Small intestine (tissue), 7 donors: ENCODE measurements around the gene ZNF536. TPM values are rescaled to one million over a fixed set of nuclear protein-coding genes. Genes with fewer than 3 reads are reported as not detected.

Source experiments
- DNase-seq, 2 donors: peaks; one replicate each; pipeline versions ENCODE4 v3.0.0 to v3.0.0-alpha.2; 2013
- FAIRE-seq: peaks from 2 replicates; lab custom pipeline; 2012; peaks lifted over from hg19 to GRCh38; lab: Jason Lieb, UNC
- H3K27ac ChIP-seq, 3 donors: one replicate each; pipeline ENCODE4 v1.5.1; 2013; ENCODE audit warnings: low read length in 2 of 3, mild to moderate bottlenecking in 2 of 3, control low read depth in 1 of 3, inconsistent platforms in 1 of 3, low read depth in 1 of 3, moderate library complexity in 1 of 3
- H3K27me3 ChIP-seq, 3 donors: one replicate each; pipeline ENCODE4 v1.6.1; 2013; ENCODE audit warnings: low read length in 3 of 3, inconsistent platforms in 1 of 3; ENCODE audit not compliant: control insufficient read depth in 3 of 3, insufficient read depth in 3 of 3
- H3K36me3 ChIP-seq, 3 donors: one replicate each; pipeline ENCODE4 v1.6.1; 2013; ENCODE audit warnings: low read length in 3 of 3, inconsistent platforms in 1 of 3, low read depth in 1 of 3, mild to moderate bottlenecking in 1 of 3, moderate library complexity in 1 of 3; ENCODE audit not compliant: control insufficient read depth in 3 of 3, insufficient read depth in 2 of 3
- H3K4me1 ChIP-seq, 3 donors: one replicate each; pipeline ENCODE4 v1.6.1; 2013; ENCODE audit warnings: low read length in 2 of 3, inconsistent platforms in 1 of 3, low read depth in 1 of 3, mild to moderate bottlenecking in 1 of 3, moderate library complexity in 1 of 3; ENCODE audit not compliant: control insufficient read depth in 3 of 3, insufficient read depth in 2 of 3
- H3K4me3 ChIP-seq, 3 donors: one replicate each; pipeline ENCODE4 v1.5.1; 2013; ENCODE audit warnings: low read length in 3 of 3, control low read depth in 1 of 3, inconsistent platforms in 1 of 3, low read depth in 1 of 3, mild to moderate bottlenecking in 1 of 3, moderate library complexity in 1 of 3
- H3K9me3 ChIP-seq, 2 donors: one replicate each; pipeline ENCODE4 v1.6.1; 2013; ENCODE audit warnings: low read depth in 1 of 2, low read length in 1 of 2; ENCODE audit not compliant: control insufficient read depth in 2 of 2, insufficient read depth in 1 of 2
- WGBS, 3 donors: extraction: QIAGEN DNeasy Blood & Tissue Kit; methylation state at CpG; one replicate each; pipeline ENCODE4 v1.1.7; 2013; 5-methylcytosine and 5-hydroxymethylcytosine counted together
- polyA plus RNA-seq, 4 donors: library from polyadenylated mRNA; stranded (reverse) in 3 of 4; unstranded in 1 of 4; fragments of 200-250 nt in 3 of 4; fragments of 120-200 nt in 1 of 4; gene quantifications; one replicate each; pipeline versions ENCODE4 v1.2.1 to v1.2.3, GENCODE V29; 2013
- donor health status: healthy with polysubstance abuse.
- donor health status: control.
- donor health status: control.
- donor health status: Bipolar disorder and iron deficiency.
- donor health status: healthy.

The ZNF536 gene
- polyA plus RNA-seq, 4 donors = 0.27 to 3.3 (median 0.98) TPM; not detected in 1

DNA sequence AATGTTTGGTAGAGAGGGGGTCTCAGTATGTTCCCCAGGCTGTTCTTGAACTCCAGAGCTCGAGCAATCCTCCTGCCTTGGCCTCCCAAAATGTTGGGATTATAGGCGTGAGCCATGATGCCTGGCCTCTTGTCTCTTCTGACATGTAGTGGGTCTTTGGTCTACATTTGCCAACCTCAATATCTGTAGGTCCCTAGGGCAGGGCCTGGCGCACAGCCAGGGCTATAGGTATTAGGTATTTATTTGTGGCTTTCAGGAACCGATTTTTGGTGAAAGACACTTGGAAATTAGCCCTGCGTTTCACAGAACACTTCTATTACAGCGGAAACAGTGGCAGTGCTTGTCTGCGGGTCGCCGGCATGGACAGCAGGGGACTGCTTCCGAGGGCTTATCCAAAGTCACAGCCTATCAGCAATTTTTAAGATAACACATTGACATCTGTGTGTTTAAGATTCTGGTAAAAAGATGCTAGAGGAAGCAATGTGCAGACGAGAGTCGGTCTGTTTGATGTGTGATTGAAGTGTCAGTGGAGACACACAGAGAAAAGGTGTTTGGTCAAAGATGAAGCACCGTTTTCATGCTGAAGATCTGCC, 14.5 kb downstream of the ZNF536 start:
- no peaks in the 10 kb centered on the region for H3K9me3 ChIP-seq
- peaks cover 0 to 2% (median 0%) of the 10 kb centered on the region in 3 donors for H3K27me3 ChIP-seq
- H3K4me3 ChIP-seq = no peak overlapping the region
- H3K4me1 ChIP-seq = no peaks in the 10 kb centered on the region
- no peaks in the 10 kb centered on the region for H3K36me3 ChIP-seq
- 46 to 67% (median 55%) methylated on average over 13 of the region's 13 CpGs for WGBS, 3 donors
- DNase-seq (no peak), FAIRE-seq (no peak)
- no peak overlapping the region for H3K27ac ChIP-seq

DNA sequence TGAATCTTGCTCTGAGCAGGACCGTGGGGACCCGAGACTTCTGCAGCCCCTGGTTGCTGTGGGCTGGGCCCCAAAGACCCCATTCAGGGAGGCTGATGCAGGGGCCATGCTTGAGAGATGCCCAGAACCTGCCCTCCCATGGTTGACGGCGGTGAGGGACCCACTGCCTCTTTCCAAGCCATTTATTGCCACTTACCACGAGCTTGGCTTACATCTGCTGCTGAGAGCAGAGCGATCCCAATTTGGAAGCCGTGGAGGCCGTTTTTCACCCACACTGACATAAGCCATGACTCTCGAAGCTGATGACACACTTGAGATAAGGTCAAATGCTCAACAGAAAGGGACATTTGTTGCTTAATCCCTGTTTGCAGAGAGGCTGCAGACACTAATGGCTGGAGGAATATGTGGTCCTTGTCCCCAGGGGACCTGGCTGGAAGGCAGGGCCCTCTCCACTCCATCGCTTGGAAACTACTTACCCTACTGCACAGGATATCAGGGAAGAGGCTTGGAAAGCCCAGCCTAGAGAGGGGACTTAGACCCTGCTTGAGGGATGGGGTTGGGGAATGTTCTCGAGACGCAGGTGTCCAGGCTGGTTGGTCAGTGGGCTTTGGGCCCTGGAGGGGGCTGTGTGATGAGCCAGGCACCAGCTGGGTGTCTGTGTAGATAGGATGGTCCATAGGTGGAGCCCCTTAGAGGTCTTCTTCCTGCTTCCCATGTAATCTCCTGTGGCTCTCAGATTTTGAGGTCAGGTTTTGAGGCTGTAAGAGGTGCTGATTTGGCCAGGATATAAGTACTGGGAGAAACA, 15.3 kb downstream of the ZNF536 start:
- H3K4me1 ChIP-seq = no peaks in the 10 kb centered on the region
- H3K4me3 ChIP-seq = no peak overlapping the region
- DNase-seq (no peak), FAIRE-seq (no peak)
- no peak overlapping the region for H3K27ac ChIP-seq
- no peaks in the 10 kb centered on the region for H3K36me3 ChIP-seq
- 63 to 70% (median 67%) methylated on average over 12 of the region's 12 CpGs for WGBS, 3 donors
- H3K9me3 ChIP-seq = no peaks in the 10 kb centered on the region
- peaks cover 0 to 2% (median 0%) of the 10 kb centered on the region in 3 donors for H3K27me3 ChIP-seq

DNA sequence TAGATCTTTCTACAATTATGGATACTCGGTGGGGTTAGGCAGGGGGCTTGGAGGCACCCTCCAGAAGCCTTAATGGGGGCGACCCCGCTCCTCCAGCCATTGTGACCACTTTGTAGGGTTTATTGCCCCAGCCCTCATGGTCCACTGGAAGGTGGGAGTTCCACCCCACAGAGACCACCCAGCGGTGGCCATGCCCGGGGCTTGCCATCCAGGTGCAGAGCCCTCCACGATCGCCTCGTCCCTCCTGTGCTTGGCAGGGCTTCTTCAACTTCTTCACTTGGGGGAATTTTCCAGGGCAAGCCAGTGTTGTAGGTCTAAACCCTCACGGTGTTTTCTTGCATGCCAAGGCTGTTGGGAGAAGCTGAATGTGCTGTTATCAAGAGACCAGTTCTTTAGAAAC, 16.1 kb downstream of the ZNF536 start:
- Histone ChIP-seq H3K4me1 (no peaks in the 10 kb centered on the region), H3K9me3 (no peaks in the 10 kb centered on the region), H3K27me3 (peaks cover 0 to 2% (median 0%) of the 10 kb centered on the region in 3 donors), H3K27ac (no peak overlapping the region), H3K4me3 (no peak overlapping the region), H3K36me3 (no peaks in the 10 kb centered on the region)
- WGBS, 3 donors = 81 to 87% (median 86%) methylated on average over 9 of the region's 9 CpGs
- FAIRE-seq (no peak), DNase-seq (no peak)

DNA sequence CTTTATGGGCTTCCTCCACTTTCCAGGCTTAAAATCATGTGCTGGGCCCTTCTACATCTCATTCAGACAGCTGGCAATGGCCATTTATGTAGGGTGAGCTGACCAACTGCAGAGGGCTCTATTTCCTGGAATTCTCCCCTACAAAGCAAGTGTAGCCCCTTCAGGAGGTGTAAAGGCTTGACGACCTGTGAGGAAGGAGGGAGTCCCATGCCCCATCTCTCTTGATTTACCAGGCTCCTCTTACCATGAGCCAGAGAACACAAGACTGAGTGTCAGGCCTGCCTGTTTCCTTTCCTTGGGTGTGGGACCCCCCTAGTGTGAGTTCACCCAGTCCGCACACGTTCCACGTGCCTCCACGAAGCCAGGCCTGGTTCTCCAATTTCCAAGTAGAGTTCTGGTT, 16.6 kb downstream of the ZNF536 start:
- H3K27me3 ChIP-seq = peaks cover 0 to 2% (median 0%) of the 10 kb centered on the region in 3 donors
- FAIRE-seq = no peak

DNA sequence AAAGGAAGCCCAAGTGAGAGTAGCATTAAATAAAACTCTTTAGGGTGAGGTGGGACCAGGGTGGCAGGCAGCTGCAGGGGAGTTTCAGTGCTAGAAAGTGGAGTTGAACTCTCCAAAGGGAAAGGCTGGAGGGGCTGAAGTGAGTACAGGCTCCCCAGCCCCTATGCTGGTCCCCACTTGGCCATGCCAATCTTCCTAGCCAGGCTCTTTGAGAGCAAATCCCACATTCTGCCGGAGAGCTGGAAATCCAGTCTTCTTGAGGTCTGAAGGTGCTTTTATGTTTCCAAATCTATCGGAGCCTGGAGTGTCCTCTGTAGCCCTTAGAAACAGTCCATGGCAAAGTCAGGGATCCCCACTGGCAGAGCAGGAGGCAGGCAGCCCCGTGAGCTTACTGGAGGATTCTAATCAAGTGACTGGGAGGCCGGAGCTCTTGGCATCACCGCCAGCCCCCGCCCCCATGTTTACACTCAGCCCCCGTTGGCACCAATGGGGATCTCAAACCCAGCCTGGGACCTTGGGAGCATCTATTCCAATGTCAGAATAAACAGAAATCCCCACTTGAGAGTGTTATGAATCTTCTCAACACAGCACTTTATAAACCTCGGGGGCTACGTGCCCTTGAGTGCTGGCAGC, 18.3 kb downstream of the ZNF536 start:
- no peaks in the 10 kb centered on the region for H3K36me3 ChIP-seq
- no peaks in the 10 kb centered on the region for H3K9me3 ChIP-seq
- no peak for FAIRE-seq
- no peaks in the 10 kb centered on the region for H3K4me1 ChIP-seq
- 66 to 75% (median 75%) methylated on average over 9 of the region's 9 CpGs for WGBS, 3 donors
- H3K4me3 ChIP-seq = no peak overlapping the region
- H3K27ac ChIP-seq = no peak overlapping the region
- no peak for DNase-seq
- peaks cover 0 to 2% (median 0%) of the 10 kb centered on the region in 3 donors for H3K27me3 ChIP-seq

More for the DNA sequence above, 16.6 kb downstream of the ZNF536 start:
- Histone ChIP-seq H3K9me3 (no peaks in the 10 kb centered on the region), H3K4me3 (no peak overlapping the region), H3K27ac (no peak overlapping the region), H3K36me3 (no peaks in the 10 kb centered on the region), H3K4me1 (no peaks in the 10 kb centered on the region)
- no peak for DNase-seq
- WGBS, 3 donors = 83 to 86% (median 86%) methylated on average over 5 of the region's 5 CpGs

DNA sequence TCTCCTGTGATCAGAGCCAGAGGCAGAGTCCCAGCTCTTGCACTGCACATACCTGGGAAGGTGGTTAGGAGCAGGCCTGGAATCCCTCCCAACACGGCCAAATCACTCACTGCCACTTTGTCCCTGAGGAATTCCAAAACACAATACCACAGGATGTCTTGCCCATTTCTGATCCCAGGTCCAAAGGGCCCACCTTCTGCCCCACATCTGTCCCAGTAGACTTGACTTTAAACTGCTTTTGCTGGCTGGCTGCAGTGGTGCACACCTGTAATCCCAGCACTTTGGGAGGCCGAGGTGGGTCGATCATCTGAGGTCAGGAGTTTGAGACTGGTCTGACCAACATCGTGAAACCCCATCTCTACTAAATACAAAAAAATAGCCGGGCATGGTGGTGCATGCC, 18.9 kb downstream of the ZNF536 start:
- Histone ChIP-seq H3K4me1 (no peaks in the 10 kb centered on the region), H3K4me3 (no peak overlapping the region), H3K27me3 (peaks cover 0 to 2% (median 0%) of the 10 kb centered on the region in 3 donors), H3K36me3 (no peaks in the 10 kb centered on the region), H3K27ac (no peak overlapping the region), H3K9me3 (no peaks in the 10 kb centered on the region)
- no peak for FAIRE-seq
- 76 to 80% (median 76%) methylated on average over 5 of the region's 5 CpGs for WGBS, 3 donors
- DNase-seq = no peak

DNA sequence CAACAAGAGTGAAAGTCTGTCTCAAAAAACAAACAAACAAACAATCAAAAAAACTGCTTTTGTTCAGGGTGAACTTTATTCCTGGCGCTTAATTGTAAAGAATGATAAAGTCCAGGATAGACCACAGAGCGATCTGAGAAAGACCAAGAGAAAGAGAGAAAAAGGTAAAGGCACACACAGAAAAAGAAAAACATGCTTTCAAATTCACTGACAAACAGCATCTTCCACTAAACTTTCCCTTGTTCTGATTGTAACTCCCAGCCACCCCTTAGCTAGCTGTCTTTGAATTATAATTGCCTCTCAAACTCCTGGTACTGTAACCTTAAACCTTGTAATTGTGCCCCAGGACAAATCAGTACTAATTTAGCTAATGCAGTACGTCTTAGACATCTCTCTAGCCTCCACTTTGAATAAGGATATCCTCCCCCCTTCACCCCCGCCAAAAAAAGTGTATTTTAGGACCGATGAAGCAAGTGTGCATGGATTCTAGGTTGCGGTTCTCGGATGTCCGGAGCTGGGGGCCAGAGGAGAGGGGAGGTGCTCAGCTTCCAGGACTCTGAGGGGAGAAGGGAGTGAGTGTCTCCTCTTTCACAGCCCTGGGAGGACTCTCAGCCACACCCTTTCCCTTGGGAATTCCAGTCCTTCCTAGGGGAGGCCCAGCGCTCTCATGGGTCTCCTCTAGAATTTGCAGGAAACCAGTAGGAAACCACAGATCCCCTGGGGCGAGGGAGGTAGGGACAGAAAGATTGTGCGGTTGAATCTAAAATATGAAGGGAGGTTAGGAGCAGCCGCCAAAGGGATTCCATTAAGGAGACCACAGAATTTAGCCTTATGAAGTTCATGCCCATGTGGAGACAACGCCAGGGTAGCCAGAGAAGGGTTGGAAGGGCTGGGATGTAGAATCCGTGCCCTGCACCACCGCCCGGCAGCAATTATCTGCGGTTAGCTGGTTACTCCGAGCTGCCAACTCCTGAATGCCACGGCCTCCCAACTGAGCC, 19.7 kb downstream of the ZNF536 start:
- no peak overlapping the region for H3K4me3 ChIP-seq
- H3K36me3 ChIP-seq = no peaks in the 10 kb centered on the region
- DNase-seq (no peak), FAIRE-seq (no peak)
- H3K4me1 ChIP-seq = no peaks in the 10 kb centered on the region
- no peak overlapping the region for H3K27ac ChIP-seq
- H3K9me3 ChIP-seq = no peaks in the 10 kb centered on the region
- WGBS, 3 donors = 61 to 62% (median 62%) methylated on average over 19 of the region's 19 CpGs
- peaks cover 0 to 2% (median 0%) of the 10 kb centered on the region in 3 donors for H3K27me3 ChIP-seq
